ENCODE results near the gene KRT28.

DNA sequence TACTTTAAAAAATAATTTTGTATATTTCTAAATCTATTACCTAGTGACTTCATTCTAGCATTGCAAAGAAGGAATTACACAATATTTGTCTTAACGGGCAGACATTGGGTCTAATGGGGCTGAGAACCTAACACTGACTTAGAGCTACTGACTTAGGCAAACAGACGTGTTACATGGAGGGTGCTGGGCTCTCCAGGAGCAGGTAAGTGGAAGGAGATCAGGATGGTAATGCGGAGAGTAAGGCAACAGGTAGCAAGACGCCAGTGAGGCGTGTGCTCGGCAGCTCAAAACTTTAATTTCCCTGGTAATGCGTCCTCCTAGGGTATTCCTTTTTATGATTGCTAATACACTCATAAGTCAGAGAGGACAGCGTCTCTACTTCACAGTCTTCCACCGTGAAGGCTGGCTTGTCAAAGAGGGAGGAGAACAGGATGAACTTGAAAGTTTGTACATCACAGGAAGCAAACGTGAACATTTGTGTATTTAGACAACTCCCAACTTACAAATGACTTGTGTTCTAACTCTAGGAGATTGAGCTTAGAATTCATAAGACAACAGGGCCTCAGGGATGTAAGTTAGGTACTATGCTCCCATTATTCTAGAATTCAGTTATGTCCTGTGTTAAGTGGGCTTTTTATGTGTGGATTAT is 4.6 kb downstream of the KRT28 start:
- TF ChIP-seq CREB1 (CRISPR knock-in tag; IDR thresholded peaks at IDR 0.05; ENCODE audit: low read depth) (no peak), EZH2phosphoT487 (IDR thresholded peaks at IDR 0.05; ENCODE audit: unreplicated experiment) (no peak), REST (IDR thresholded peaks at IDR 0.05; ENCODE audit: unreplicated experiment) (no peak)

All from GM23338 (cell line).